Measurements from ENCODE around the gene RABL2A. TPM values are rescaled to one million over a fixed set of nuclear protein-coding genes. Genes with fewer than 3 reads are reported as not detected.
"Not testable (repeated sequence)": the region's sequence is repeated elsewhere in the genome, so short reads cannot be mapped to it uniquely, and the experiment has no call there.

The RABL2A gene
- total and polyA plus RNA-seq, 2 donors, result 7.5 to 18.3 TPM

- H3K4me1 ChIP-seq (ENCODE audit: control insufficient read depth in 2 of 2, insufficient read depth in 2 of 2, low read length in 2 of 2); H3K36me3 ChIP-seq (ENCODE audit: control insufficient read depth in 2 of 2, insufficient read depth in 2 of 2, low read length in 1 of 2); H3K27me3 ChIP-seq (ENCODE audit: control insufficient read depth in 2 of 2, insufficient read depth in 1 of 2, low read length in 1 of 2); H3K27ac ChIP-seq (ENCODE audit: low read depth in 1 of 2, low read length in 1 of 2); H3K4me3 ChIP-seq (ENCODE audit: low read length in 2 of 2); DNase-seq (ENCODE audit: low read depth in 6 of 9, low spot score in 9 of 9); H3K9me3 ChIP-seq (ENCODE audit: control insufficient read depth in 2 of 2, insufficient read depth in 1 of 2, low read length in 1 of 2): not testable (repeated sequence)
- WGBS, result 98% methylated on average over 6 of the region's 6 CpGs
Measured at GRCh38 chr2:113593280-113593679, 33.8 kb upstream of the RABL2A start.

- H3K36me3 ChIP-seq (ENCODE audit: control insufficient read depth in 2 of 2, insufficient read depth in 2 of 2, low read length in 1 of 2); H3K27me3 ChIP-seq (ENCODE audit: control insufficient read depth in 2 of 2, insufficient read depth in 1 of 2, low read length in 1 of 2); H3K4me3 ChIP-seq (ENCODE audit: low read length in 2 of 2); DNase-seq (ENCODE audit: low read depth in 6 of 9, low spot score in 9 of 9); H3K9me3 ChIP-seq (ENCODE audit: control insufficient read depth in 2 of 2, insufficient read depth in 1 of 2, low read length in 1 of 2); H3K27ac ChIP-seq (ENCODE audit: low read depth in 1 of 2, low read length in 1 of 2); H3K4me1 ChIP-seq (ENCODE audit: control insufficient read depth in 2 of 2, insufficient read depth in 2 of 2, low read length in 2 of 2): not testable (repeated sequence)
- 98% methylated on average over 9 of the region's 10 CpGs for WGBS
Measured at GRCh38 chr2:113595725-113596124, 31.3 kb upstream of the RABL2A start.

GRCh38 chr2:113597164-113597563, 29.9 kb upstream of the RABL2A start:
- H3K4me3 ChIP-seq (ENCODE audit: low read length in 2 of 2); DNase-seq (ENCODE audit: low read depth in 6 of 9, low spot score in 9 of 9); H3K27me3 ChIP-seq (ENCODE audit: control insufficient read depth in 2 of 2, insufficient read depth in 1 of 2, low read length in 1 of 2); H3K9me3 ChIP-seq (ENCODE audit: control insufficient read depth in 2 of 2, insufficient read depth in 1 of 2, low read length in 1 of 2); H3K27ac ChIP-seq (ENCODE audit: low read depth in 1 of 2, low read length in 1 of 2); H3K36me3 ChIP-seq (ENCODE audit: control insufficient read depth in 2 of 2, insufficient read depth in 2 of 2, low read length in 1 of 2); H3K4me1 ChIP-seq (ENCODE audit: control insufficient read depth in 2 of 2, insufficient read depth in 2 of 2, low read length in 2 of 2): not testable (repeated sequence)
- 94% methylated on average over 10 of the region's 10 CpGs for WGBS

GRCh38 chr2:113597572-113597971, 29.5 kb upstream of the RABL2A start:
- H3K9me3 ChIP-seq (ENCODE audit: control insufficient read depth in 2 of 2, insufficient read depth in 1 of 2, low read length in 1 of 2); H3K27me3 ChIP-seq (ENCODE audit: control insufficient read depth in 2 of 2, insufficient read depth in 1 of 2, low read length in 1 of 2); DNase-seq (ENCODE audit: low read depth in 6 of 9, low spot score in 9 of 9); H3K4me3 ChIP-seq (ENCODE audit: low read length in 2 of 2); H3K36me3 ChIP-seq (ENCODE audit: control insufficient read depth in 2 of 2, insufficient read depth in 2 of 2, low read length in 1 of 2); H3K4me1 ChIP-seq (ENCODE audit: control insufficient read depth in 2 of 2, insufficient read depth in 2 of 2, low read length in 2 of 2); H3K27ac ChIP-seq (ENCODE audit: low read depth in 1 of 2, low read length in 1 of 2): not testable (repeated sequence)
- 79% methylated on average over 2 of the region's 9 CpGs for WGBS

GRCh38 chr2:113598180-113598579, 28.9 kb upstream of the RABL2A start:
- DNase-seq (ENCODE audit: low read depth in 6 of 9, low spot score in 9 of 9); H3K36me3 ChIP-seq (ENCODE audit: control insufficient read depth in 2 of 2, insufficient read depth in 2 of 2, low read length in 1 of 2); H3K4me3 ChIP-seq (ENCODE audit: low read length in 2 of 2); H3K4me1 ChIP-seq (ENCODE audit: control insufficient read depth in 2 of 2, insufficient read depth in 2 of 2, low read length in 2 of 2); H3K27ac ChIP-seq (ENCODE audit: low read depth in 1 of 2, low read length in 1 of 2); H3K27me3 ChIP-seq (ENCODE audit: control insufficient read depth in 2 of 2, insufficient read depth in 1 of 2, low read length in 1 of 2); H3K9me3 ChIP-seq (ENCODE audit: control insufficient read depth in 2 of 2, insufficient read depth in 1 of 2, low read length in 1 of 2): not testable (repeated sequence)
- 96% methylated on average over 12 of the region's 13 CpGs for WGBS

- H3K36me3 ChIP-seq (ENCODE audit: control insufficient read depth in 2 of 2, insufficient read depth in 2 of 2, low read length in 1 of 2); H3K27me3 ChIP-seq (ENCODE audit: control insufficient read depth in 2 of 2, insufficient read depth in 1 of 2, low read length in 1 of 2); H3K4me3 ChIP-seq (ENCODE audit: low read length in 2 of 2); H3K9me3 ChIP-seq (ENCODE audit: control insufficient read depth in 2 of 2, insufficient read depth in 1 of 2, low read length in 1 of 2); DNase-seq (ENCODE audit: low read depth in 6 of 9, low spot score in 9 of 9); H3K27ac ChIP-seq (ENCODE audit: low read depth in 1 of 2, low read length in 1 of 2); H3K4me1 ChIP-seq (ENCODE audit: control insufficient read depth in 2 of 2, insufficient read depth in 2 of 2, low read length in 2 of 2): not testable (repeated sequence)
- WGBS, result 96% methylated on average over 6 of the region's 9 CpGs
Measured at GRCh38 chr2:113598738-113599137, 28.3 kb upstream of the RABL2A start.

GRCh38 chr2:113599208-113599607, 27.9 kb upstream of the RABL2A start:
- H3K4me1 ChIP-seq (ENCODE audit: control insufficient read depth in 2 of 2, insufficient read depth in 2 of 2, low read length in 2 of 2); H3K9me3 ChIP-seq (ENCODE audit: control insufficient read depth in 2 of 2, insufficient read depth in 1 of 2, low read length in 1 of 2); H3K27me3 ChIP-seq (ENCODE audit: control insufficient read depth in 2 of 2, insufficient read depth in 1 of 2, low read length in 1 of 2); H3K36me3 ChIP-seq (ENCODE audit: control insufficient read depth in 2 of 2, insufficient read depth in 2 of 2, low read length in 1 of 2); H3K4me3 ChIP-seq (ENCODE audit: low read length in 2 of 2); H3K27ac ChIP-seq (ENCODE audit: low read depth in 1 of 2, low read length in 1 of 2); DNase-seq (ENCODE audit: low read depth in 6 of 9, low spot score in 9 of 9): not testable (repeated sequence)
- 83% methylated on average over 2 of the region's 2 CpGs for WGBS

GRCh38 chr2:113602040-113602769, 24.9 kb upstream of the RABL2A start:
- H3K4me1 ChIP-seq (ENCODE audit: control insufficient read depth in 2 of 2, insufficient read depth in 2 of 2, low read length in 2 of 2); H3K9me3 ChIP-seq (ENCODE audit: control insufficient read depth in 2 of 2, insufficient read depth in 1 of 2, low read length in 1 of 2); H3K36me3 ChIP-seq (ENCODE audit: control insufficient read depth in 2 of 2, insufficient read depth in 2 of 2, low read length in 1 of 2); H3K4me3 ChIP-seq (ENCODE audit: low read length in 2 of 2); H3K27ac ChIP-seq (ENCODE audit: low read depth in 1 of 2, low read length in 1 of 2); H3K27me3 ChIP-seq (ENCODE audit: control insufficient read depth in 2 of 2, insufficient read depth in 1 of 2, low read length in 1 of 2): not testable (repeated sequence)
- WGBS, result 90% methylated on average over 51 of the region's 51 CpGs
- DNase-seq (ENCODE audit: low read depth in 6 of 9, low spot score in 9 of 9), result peak in 2 of 9 donors; percentile 37 to 41

GRCh38 chr2:113602869-113603466, 24.1 kb upstream of the RABL2A start:
- Histone ChIP-seq H3K36me3 (ENCODE audit: control insufficient read depth in 2 of 2, insufficient read depth in 2 of 2, low read length in 1 of 2) (peaks cover 0 to 3% of the 10 kb centered on the region in 2 donors), H3K4me1 (ENCODE audit: control insufficient read depth in 2 of 2, insufficient read depth in 2 of 2, low read length in 2 of 2) (peaks cover 0 to 5% of the 10 kb centered on the region in 2 donors), H3K9me3 (ENCODE audit: control insufficient read depth in 2 of 2, insufficient read depth in 1 of 2, low read length in 1 of 2) (peaks cover 0 to 4% of the 10 kb centered on the region in 2 donors), H3K27ac (ENCODE audit: low read depth in 1 of 2, low read length in 1 of 2) (peak overlapping the region; percentile 88 to 92), H3K4me3 (ENCODE audit: low read length in 2 of 2) (peak overlapping the region; percentile 44 to 52), H3K27me3 (ENCODE audit: control insufficient read depth in 2 of 2, insufficient read depth in 1 of 2, low read length in 1 of 2) (no peaks in the 10 kb centered on the region)
- DNase-seq (ENCODE audit: low read depth in 6 of 9, low spot score in 9 of 9), result no peak
- 70% methylated on average over 2 of the region's 2 CpGs for WGBS
